ENCODE measurements around the gene BABAM2. TPM values are rescaled to one million over a fixed set of nuclear protein-coding genes. Genes with fewer than 3 reads are reported as not detected.

BABAM2 gene
- polyA plus RNA-seq, 1 experiment: 32.6 TPM

DNA sequence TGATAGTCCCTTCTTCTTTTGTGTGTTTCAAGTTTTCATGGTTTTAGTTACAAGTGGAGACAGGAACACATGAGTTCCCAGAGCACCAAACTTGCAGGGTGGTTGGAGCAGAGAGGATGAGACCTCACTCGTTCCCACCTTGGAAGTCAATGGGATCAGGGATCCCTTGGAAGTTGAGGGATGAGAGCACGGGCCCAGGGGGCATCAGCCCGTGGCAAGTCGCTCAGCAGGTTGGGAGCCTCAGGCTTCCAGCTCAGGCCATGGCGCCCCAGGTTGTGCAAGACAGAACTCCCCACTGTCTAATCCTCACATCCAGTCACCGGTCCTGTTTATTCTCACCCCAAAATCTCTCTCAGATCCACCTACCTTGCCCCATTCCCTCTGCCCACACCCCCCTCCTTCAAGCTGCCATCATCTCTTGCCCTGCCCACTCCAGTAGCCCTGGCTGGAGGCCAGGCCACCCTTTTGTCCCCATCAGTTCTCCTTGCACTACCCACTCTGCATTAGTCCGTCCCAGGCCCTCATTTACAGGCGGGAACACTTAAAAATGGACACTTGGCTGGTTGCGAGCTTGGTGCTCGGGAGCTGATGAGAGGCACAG, 464.5 kb downstream of the BABAM2 start:
- H3K4me3 ChIP-seq (ENCODE audit: low read depth, low read length): no peak overlapping the region
- H3K36me3 ChIP-seq (ENCODE audit: control insufficient read depth, insufficient read depth, low read length): no peaks in the 10 kb centered on the region
- TF ChIP-seq, protein P1, sequence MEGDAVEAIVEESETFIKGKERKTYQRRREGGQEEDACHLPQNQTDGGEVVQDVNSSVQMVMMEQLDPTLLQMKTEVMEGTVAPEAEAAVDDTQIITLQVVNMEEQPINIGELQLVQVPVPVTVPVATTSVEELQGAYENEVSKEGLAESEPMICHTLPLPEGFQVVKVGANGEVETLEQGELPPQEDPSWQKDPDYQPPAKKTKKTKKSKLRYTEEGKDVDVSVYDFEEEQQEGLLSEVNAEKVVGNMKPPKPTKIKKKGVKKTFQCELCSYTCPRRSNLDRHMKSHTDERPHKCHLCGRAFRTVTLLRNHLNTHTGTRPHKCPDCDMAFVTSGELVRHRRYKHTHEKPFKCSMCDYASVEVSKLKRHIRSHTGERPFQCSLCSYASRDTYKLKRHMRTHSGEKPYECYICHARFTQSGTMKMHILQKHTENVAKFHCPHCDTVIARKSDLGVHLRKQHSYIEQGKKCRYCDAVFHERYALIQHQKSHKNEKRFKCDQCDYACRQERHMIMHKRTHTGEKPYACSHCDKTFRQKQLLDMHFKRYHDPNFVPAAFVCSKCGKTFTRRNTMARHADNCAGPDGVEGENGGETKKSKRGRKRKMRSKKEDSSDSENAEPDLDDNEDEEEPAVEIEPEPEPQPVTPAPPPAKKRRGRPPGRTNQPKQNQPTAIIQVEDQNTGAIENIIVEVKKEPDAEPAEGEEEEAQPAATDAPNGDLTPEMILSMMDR (IDR thresholded peaks at IDR 0.05; ENCODE audit: insufficient read depth, low read depth, low read length): no peak
- POLR2A ChIA-PET: no interaction called here
- CTCF ChIA-PET: no interaction called here
- DNase-seq (ENCODE audit: low read depth): no peak
- no peaks in the 10 kb centered on the region for H3K27me3 ChIP-seq (ENCODE audit: control insufficient read depth, insufficient read depth, low read length)

DNA sequence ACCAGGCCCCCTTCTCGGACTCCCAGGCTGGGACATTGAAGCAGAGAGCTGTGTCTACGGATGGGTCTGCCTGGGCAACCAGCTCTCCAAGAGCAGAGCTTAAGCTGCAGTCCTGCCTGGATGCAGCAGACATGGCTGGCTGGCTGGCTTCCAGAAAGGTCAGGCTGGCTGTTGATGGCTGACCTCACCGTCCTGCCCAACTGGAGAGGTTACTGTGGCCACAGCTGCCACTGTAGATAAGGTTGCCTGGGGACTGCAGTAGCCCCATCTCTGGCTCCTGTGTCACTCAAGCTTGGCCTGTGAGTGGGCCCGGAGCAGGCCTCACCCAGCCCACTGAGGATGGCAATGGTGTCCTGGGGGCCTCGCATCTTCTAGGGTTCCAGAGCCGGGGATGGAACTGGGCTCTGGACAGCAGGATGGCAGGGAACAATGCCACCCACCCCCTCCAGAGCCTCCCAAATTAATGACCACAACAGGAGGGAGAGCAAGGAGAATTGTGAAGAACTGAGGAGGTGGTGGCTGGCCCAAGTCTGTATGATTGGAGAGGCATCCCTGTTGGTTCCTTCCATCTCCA, 465.1 kb downstream of the BABAM2 start:
- H3K36me3 ChIP-seq (ENCODE audit: control insufficient read depth, insufficient read depth, low read length): no peaks in the 10 kb centered on the region
- ChIA-PET POLR2A (no interaction called here), CTCF (interaction anchor here (0.9 to 1.0 kb wide), 2 partner anchors 9 to 14 kb away, joined by 3 read pairs; no protein-coding TSS in a partner anchor)
- no peaks in the 10 kb centered on the region for H3K27me3 ChIP-seq (ENCODE audit: control insufficient read depth, insufficient read depth, low read length)
- DNase-seq (ENCODE audit: low read depth): no peak
- TF ChIP-seq, protein P1 (IDR thresholded peaks at IDR 0.05; ENCODE audit: insufficient read depth, low read depth, low read length): no peak
- H3K4me3 ChIP-seq (ENCODE audit: low read depth, low read length): no peak overlapping the region

DNA sequence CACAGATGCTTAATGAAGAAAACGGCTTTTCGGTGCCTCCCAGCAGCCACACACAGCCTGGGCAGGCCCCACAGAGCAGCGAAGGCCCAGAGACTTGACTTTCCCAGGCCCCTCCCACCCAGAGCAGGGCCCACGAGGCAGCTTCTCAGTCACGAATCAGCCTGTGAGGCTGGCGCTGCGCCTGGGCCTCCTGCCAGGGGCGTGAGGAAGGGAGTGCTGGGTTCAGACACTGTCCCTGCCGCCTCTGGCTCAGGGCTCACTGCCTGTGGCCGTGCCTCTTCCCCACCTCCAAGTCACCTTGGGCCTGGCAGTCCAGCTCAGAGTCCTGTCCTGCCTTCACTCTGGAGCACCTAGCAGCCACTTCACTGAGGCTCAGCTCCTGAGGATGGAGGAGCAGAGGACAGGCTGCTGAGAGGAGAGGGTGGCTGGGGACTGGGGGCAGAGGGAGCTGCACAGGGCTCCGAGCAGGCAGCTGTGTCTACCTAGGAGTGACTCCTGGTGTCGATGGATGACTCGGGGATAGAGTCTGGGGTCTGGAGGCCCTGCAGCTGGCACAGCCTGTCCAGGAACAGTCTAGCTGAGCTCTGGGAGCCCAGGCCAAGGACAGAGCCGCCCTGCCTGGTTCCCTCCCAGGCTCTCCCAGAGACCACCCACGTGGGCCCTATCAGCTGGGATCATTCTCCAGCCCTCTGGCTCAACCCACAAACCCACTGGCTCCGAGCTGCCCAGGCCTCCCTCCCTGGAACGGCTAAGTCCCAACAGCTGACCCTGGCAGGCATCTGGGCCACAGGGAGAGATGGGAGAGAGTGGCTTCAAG, 465.8 kb downstream of the BABAM2 start:
- Histone ChIP-seq H3K4me3 (ENCODE audit: low read depth, low read length) (no peak overlapping the region), H3K27me3 (ENCODE audit: control insufficient read depth, insufficient read depth, low read length) (no peaks in the 10 kb centered on the region), H3K36me3 (ENCODE audit: control insufficient read depth, insufficient read depth, low read length) (no peaks in the 10 kb centered on the region)
- TF ChIP-seq, protein P1 (IDR thresholded peaks at IDR 0.05; ENCODE audit: insufficient read depth, low read depth, low read length): no peak
- peak; percentile 71 for DNase-seq (ENCODE audit: low read depth)
- CTCF ChIA-PET: interaction anchor here (0.9 to 1.0 kb wide), 2 partner anchors 9 to 15 kb away, joined by 3 read pairs; no protein-coding TSS in a partner anchor
- POLR2A ChIA-PET: no interaction called here

DNA sequence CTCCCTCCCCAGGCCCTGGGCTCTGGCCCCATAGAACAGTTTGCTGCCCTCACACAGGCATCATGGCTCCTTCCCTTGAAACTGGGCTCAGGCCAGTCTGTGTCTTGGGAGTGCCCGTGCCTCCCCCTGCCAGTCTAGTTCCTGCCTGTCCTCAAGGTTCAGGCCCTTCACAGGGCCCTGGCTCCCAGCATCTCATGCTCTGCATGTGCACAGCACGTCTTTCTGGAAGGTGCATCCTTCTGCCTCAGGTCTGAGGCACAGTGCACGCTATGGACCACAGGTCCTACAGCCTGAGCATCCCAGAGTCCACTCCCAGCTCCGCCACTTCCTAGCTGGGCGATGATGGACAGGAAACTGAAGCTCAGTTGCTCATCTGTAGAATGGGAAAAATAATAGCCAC, 466.5 kb downstream of the BABAM2 start:
- TF ChIP-seq, protein P1 (IDR thresholded peaks at IDR 0.05; ENCODE audit: insufficient read depth, low read depth, low read length): no peak
- Histone ChIP-seq H3K36me3 (ENCODE audit: control insufficient read depth, insufficient read depth, low read length) (no peaks in the 10 kb centered on the region), H3K27me3 (ENCODE audit: control insufficient read depth, insufficient read depth, low read length) (no peaks in the 10 kb centered on the region), H3K4me3 (ENCODE audit: low read depth, low read length) (no peak overlapping the region)
- POLR2A ChIA-PET: interaction anchor here (0.6 kb wide), 1 partner anchor 33 kb away, joined by 14 read pairs; no protein-coding TSS in a partner anchor
- CTCF ChIA-PET: no interaction called here
- DNase-seq (ENCODE audit: low read depth): no peak

DNA sequence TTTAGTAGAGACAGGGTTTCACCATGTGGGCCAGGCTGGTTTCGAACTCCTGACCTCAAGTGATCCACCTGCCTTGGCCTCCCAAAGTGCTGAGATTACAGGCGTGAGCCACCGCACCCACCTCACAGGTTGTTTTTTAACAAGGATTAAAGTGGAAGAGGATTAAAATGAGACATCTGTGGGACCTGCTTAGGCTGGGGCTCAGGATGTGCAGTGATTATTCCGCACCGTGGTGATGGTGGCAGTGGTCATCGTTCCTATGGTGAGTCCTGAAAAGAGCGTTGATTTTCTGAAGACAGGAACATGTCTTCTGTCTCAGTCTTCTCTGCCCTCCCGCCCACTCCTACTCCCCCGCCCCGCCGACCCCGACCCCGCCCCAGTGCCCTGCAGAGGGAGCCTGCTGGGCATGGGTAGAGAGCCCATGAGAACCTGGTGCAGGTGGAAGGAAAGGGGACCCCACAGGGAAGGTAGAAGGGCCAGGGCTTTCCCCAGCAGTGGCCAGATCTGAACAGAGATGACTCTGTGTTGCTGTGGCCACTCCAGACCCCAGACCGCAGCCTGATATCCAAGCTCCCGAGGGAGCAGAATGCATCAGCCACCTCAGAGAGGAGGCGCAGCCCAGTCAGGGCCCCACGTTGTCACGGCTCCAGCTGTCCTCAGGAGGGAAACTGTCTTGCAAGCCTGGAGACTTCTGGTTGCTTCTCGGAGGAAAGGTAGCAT, 467.6 kb downstream of the BABAM2 start:
- POLR2A ChIA-PET: no interaction called here
- CTCF ChIA-PET: no interaction called here
- Histone ChIP-seq H3K36me3 (ENCODE audit: control insufficient read depth, insufficient read depth, low read length) (no peaks in the 10 kb centered on the region), H3K4me3 (ENCODE audit: low read depth, low read length) (no peak overlapping the region), H3K27me3 (ENCODE audit: control insufficient read depth, insufficient read depth, low read length) (no peaks in the 10 kb centered on the region)
- no peak for DNase-seq (ENCODE audit: low read depth)
- TF ChIP-seq, protein P1 (IDR thresholded peaks at IDR 0.05; ENCODE audit: insufficient read depth, low read depth, low read length): no peak

Measured in BJ (cell line).